ENCODE measurements around the gene LCORL. TPM values are rescaled to one million over a fixed set of nuclear protein-coding genes. Genes with fewer than 3 reads are reported as not detected.

LCORL gene
- total and polyA plus RNA-seq, 2 of the 4 experiments (the other 2 are of a cell fraction) = 2.1 to 5.0 TPM

- no peak overlapping the region for H3K4me3 ChIP-seq (ENCODE audit: insufficient read depth, low read depth, low read length)
- intact Hi-C loops (cut with micrococcal nuclease) (no loop called here), dilution Hi-C loops (cut with HindIII; ENCODE audit: low sequenced_read_pairs, unreplicated experiment) (no loop called here), in situ Hi-C loops (cut with MboI; ENCODE audit: low sequenced_read_pairs) (no loop called here)
- no peak overlapping the region for H2BK15ac ChIP-seq (ENCODE audit: low read depth, low read length)
- H3K79me1 ChIP-seq (ENCODE audit: low read depth in 1 of 2, low read length in 2 of 2) = peaks cover 24 to 29% of the 10 kb centered on the region in 2 experiments
- H3K56ac ChIP-seq (ENCODE audit: extremely low read depth, insufficient read depth, low read length) = no peak overlapping the region
- POLR2A ChIA-PET (ENCODE audit: unreplicated experiment) = no interaction called here
- H3K36me3 ChIP-seq (ENCODE audit: control insufficient read depth, insufficient read depth, low read length) = no peaks in the 10 kb centered on the region
- H3K27me3 ChIP-seq (ENCODE audit: control insufficient read depth, insufficient read depth, low read length) = no peaks in the 10 kb centered on the region
- H2AK9ac ChIP-seq (replicated peaks; ENCODE audit: low read depth, low read length, poor library complexity) = no peak overlapping the region
- H3K27ac ChIP-seq (ENCODE audit: insufficient read depth, low read length) = no peak overlapping the region
- H3K9me3 ChIP-seq (ENCODE audit: control insufficient read depth, insufficient read depth, low read length) = peaks cover 2% of the 10 kb centered on the region; the same call in 1 of the 2 replicates
- H4K91ac ChIP-seq (ENCODE audit: insufficient read depth, low read depth, low read length) = no peak overlapping the region
- no peak overlapping the region for H2BK20ac ChIP-seq (ENCODE audit: low read depth, low read length)
- no peak overlapping the region for H4K5ac ChIP-seq (ENCODE audit: low read depth, low read length)
- H3K4me2 ChIP-seq (ENCODE audit: low read depth, low read length) = no peak overlapping the region
- H3K9me1 ChIP-seq (ENCODE audit: insufficient read depth, low read length) = no peaks in the 10 kb centered on the region; the same call in 1 of the 2 replicates
- DNase-seq (no peak), ATAC-seq (ENCODE audit: low read depth) (no peak)
- CTCF ChIA-PET = no interaction called here
- no peak overlapping the region for H2BK5ac ChIP-seq (ENCODE audit: low read depth, low read length, poor library complexity, severe bottlenecking)
- no peak overlapping the region for H2AK5ac ChIP-seq (ENCODE audit: low read depth, low read length)
- H3K23ac ChIP-seq (ENCODE audit: low read depth, low read length) = no peak overlapping the region
- H4K20me1 ChIP-seq (ENCODE audit: insufficient read depth, low read length) = no peaks in the 10 kb centered on the region
- H2BK120ac ChIP-seq (ENCODE audit: low read depth, low read length) = no peak overlapping the region
- H3K4me1 ChIP-seq (ENCODE audit: control insufficient read depth, insufficient read depth, low read length) = no peaks in the 10 kb centered on the region
- H3K18ac ChIP-seq (ENCODE audit: low read depth, low read length) = no peak overlapping the region
- WGBS, 2 experiments (ENCODE audit: extremely low coverage in 2 of 2, insufficient read length in 1 of 2) = no CpG with 5 or more reads among the region's 2 CpGs
- no peak overlapping the region for H3K9ac ChIP-seq (ENCODE audit: low read depth, low read length)
- no TSS peak for BruUV-seq (replicated peaks)
- no peak overlapping the region for H4K8ac ChIP-seq (ENCODE audit: low read depth in 2 of 2, low read length in 2 of 2)
- no peak overlapping the region for H2AFZ ChIP-seq (replicated peaks; ENCODE audit: low read length, poor library complexity)
- TF ChIP-seq CEBPB (IDR thresholded peaks at IDR 0.05; ENCODE audit: low read depth, low read length) = no peak
- no peak for TF ChIP-seq FOS (IDR thresholded peaks at IDR 0.05; ENCODE audit: low read depth, low read length)
- TF ChIP-seq CHD1 (IDR thresholded peaks at IDR 0.05; ENCODE audit: low read depth, low read length) = no peak
- TF ChIP-seq SMC3 (IDR thresholded peaks at IDR 0.05; ENCODE audit: low read depth, low read length) = no peak
- no peak for TF ChIP-seq RFX5 (IDR thresholded peaks at IDR 0.05; ENCODE audit: low read depth, low read length)
- H3K14ac ChIP-seq (replicated peaks; ENCODE audit: low read depth, low read length) = no peak overlapping the region
- H3K4ac ChIP-seq (ENCODE audit: low read depth, low read length) = no peak overlapping the region
Observed at GRCh38 chr4:17985832-17986231, 35.7 kb downstream of the LCORL start.
